Measurements from ENCODE around the gene ADAMTS18.

Gene ADAMTS18

GRCh38 chr16:77457046-77457445 lies 22.2 kb upstream of the ADAMTS18 start:
- Histone ChIP-seq H3K4me1 (ENCODE audit: control insufficient read depth in 1 of 2, insufficient read depth in 1 of 2, low read depth in 1 of 2, low read length in 1 of 2) (no peaks in the 10 kb centered on the region), H3K36me3 (no peaks in the 10 kb centered on the region), H3K9me3 (no peaks in the 10 kb centered on the region), H3K27ac (no peak overlapping the region), H3K27me3 (no peaks in the 10 kb centered on the region), H3K4me3 (ENCODE audit: low read depth in 1 of 2, low read length in 1 of 2) (no peak overlapping the region)
- no peak for TF ChIP-seq CTCF (IDR thresholded peaks at IDR 0.05)

- H3K27ac ChIP-seq = no peak overlapping the region
- no peaks in the 10 kb centered on the region for H3K4me1 ChIP-seq (ENCODE audit: control insufficient read depth in 1 of 2, insufficient read depth in 1 of 2, low read depth in 1 of 2, low read length in 1 of 2)
- H3K9me3 ChIP-seq = no peaks in the 10 kb centered on the region
- no peak for TF ChIP-seq CTCF (IDR thresholded peaks at IDR 0.05)
- H3K4me3 ChIP-seq (ENCODE audit: low read depth in 1 of 2, low read length in 1 of 2) = no peak overlapping the region
- no peaks in the 10 kb centered on the region for H3K36me3 ChIP-seq
- H3K27me3 ChIP-seq = no peaks in the 10 kb centered on the region
Measured at GRCh38 chr16:77452243-77452642, 17.4 kb upstream of the ADAMTS18 start.

GRCh38 chr16:77450790-77451487 lies 16.1 kb upstream of the ADAMTS18 start:
- no peaks in the 10 kb centered on the region for H3K36me3 ChIP-seq
- no peak for TF ChIP-seq CTCF (IDR thresholded peaks at IDR 0.05)

GRCh38 chr16:77449208-77449607 lies 14.4 kb upstream of the ADAMTS18 start:
- TF ChIP-seq CTCF (IDR thresholded peaks at IDR 0.05) = no peak

More at GRCh38 chr16:77450790-77451487, 16.1 kb upstream of the ADAMTS18 start:
- H3K27ac ChIP-seq = no peak overlapping the region
- no peaks in the 10 kb centered on the region for H3K4me1 ChIP-seq (ENCODE audit: control insufficient read depth in 1 of 2, insufficient read depth in 1 of 2, low read depth in 1 of 2, low read length in 1 of 2)
- H3K4me3 ChIP-seq (ENCODE audit: low read depth in 1 of 2, low read length in 1 of 2) = no peak overlapping the region
- H3K27me3 ChIP-seq = no peaks in the 10 kb centered on the region
- H3K9me3 ChIP-seq = no peaks in the 10 kb centered on the region

GRCh38 chr16:77445324-77445723 lies 10.5 kb upstream of the ADAMTS18 start:
- no peak overlapping the region for H3K4me3 ChIP-seq (ENCODE audit: low read depth in 1 of 2, low read length in 1 of 2)
- no peak for TF ChIP-seq CTCF (IDR thresholded peaks at IDR 0.05)
- H3K27ac ChIP-seq = no peak overlapping the region
- no peaks in the 10 kb centered on the region for H3K9me3 ChIP-seq
- H3K36me3 ChIP-seq = no peaks in the 10 kb centered on the region
- H3K4me1 ChIP-seq (ENCODE audit: control insufficient read depth in 1 of 2, insufficient read depth in 1 of 2, low read depth in 1 of 2, low read length in 1 of 2) = no peaks in the 10 kb centered on the region
- no peaks in the 10 kb centered on the region for H3K27me3 ChIP-seq

More at GRCh38 chr16:77449208-77449607, 14.4 kb upstream of the ADAMTS18 start:
- Histone ChIP-seq H3K27ac (no peak overlapping the region), H3K27me3 (no peaks in the 10 kb centered on the region), H3K4me3 (ENCODE audit: low read depth in 1 of 2, low read length in 1 of 2) (no peak overlapping the region), H3K9me3 (no peaks in the 10 kb centered on the region), H3K36me3 (no peaks in the 10 kb centered on the region), H3K4me1 (ENCODE audit: control insufficient read depth in 1 of 2, insufficient read depth in 1 of 2, low read depth in 1 of 2, low read length in 1 of 2) (no peaks in the 10 kb centered on the region)

All from neutrophil (primary cell).